Inferior parietal cortex (tissue), 1 donor: ENCODE results near the gene PLOD3.

Source experiments
- DNase-seq: peaks from one replicate; pipeline ENCODE4 v3.0.0-alpha.2; 2016; ENCODE audit errors: extremely low spot score

The PLOD3 gene

GRCh38 chr7:101180130-101180755 is 37.1 kb downstream of the PLOD3 start, which contains the start of gene NAT16:
TSS of gene NAT16 (minus strand) at chr7:101180293. CDS start at chr7:101174807, 5,486 bp downstream.
- no peak for DNase-seq

GRCh38 chr7:101179713-101180112 is 37.7 kb downstream of the PLOD3 start:
- DNase-seq = no peak

- DNase-seq = no peak
These were observed 38.3 kb downstream of the PLOD3 start for GRCh38 chr7:101179117-101179516.

GRCh38 chr7:101177644-101178043 is 39.7 kb downstream of the PLOD3 start:
- DNase-seq = no peak

GRCh38 chr7:101175664-101176063 is 41.7 kb downstream of the PLOD3 start:
- no peak for DNase-seq

GRCh38 chr7:101174322-101174854 is 43.0 kb downstream of the PLOD3 start:
- DNase-seq = no peak

- DNase-seq = no peak
These were observed 43.6 kb downstream of the PLOD3 start for GRCh38 chr7:101173752-101174244.

- no peak for DNase-seq
These were observed 44.3 kb downstream of the PLOD3 start for GRCh38 chr7:101172854-101173751.

- DNase-seq = no peak
These were observed 45.2 kb downstream of the PLOD3 start for GRCh38 chr7:101172005-101172853.

GRCh38 chr7:101171442-101171837 is 45.9 kb downstream of the PLOD3 start:
- no peak for DNase-seq

- DNase-seq = no peak
These were observed 46.6 kb downstream of the PLOD3 start for GRCh38 chr7:101170617-101171441.

- DNase-seq = peak; percentile 67
These were observed 47.4 kb downstream of the PLOD3 start for GRCh38 chr7:101169838-101170551.

- no peak for DNase-seq
These were observed 48.1 kb downstream of the PLOD3 start for GRCh38 chr7:101169110-101169837.

- no peak for DNase-seq
These were observed 48.9 kb downstream of the PLOD3 start for GRCh38 chr7:101168412-101169049.

GRCh38 chr7:101167645-101168411 is 49.6 kb downstream of the PLOD3 start:
- DNase-seq = no peak

- no peak for DNase-seq
These were observed 50.3 kb downstream of the PLOD3 start for GRCh38 chr7:101166909-101167644.

GRCh38 chr7:101166648-101166908 is 50.8 kb downstream of the PLOD3 start:
- no peak for DNase-seq
